Neural crest cell (in vitro differentiated cells): ENCODE data around the gene MTMR10. TPM values are rescaled to one million over a fixed set of nuclear protein-coding genes. Genes with fewer than 3 reads are reported as not detected.

Experiments
- DNase-seq: peaks from one replicate; pipeline ENCODE4 v3.0.0; 2021; ENCODE audit warnings: low read depth, mixed read lengths, low spot score
- H3K27ac Mint-ChIP-seq: one replicate; pipeline ENCODE4 v1.8.0; 2021; ENCODE audit warnings: mild to moderate bottlenecking, mixed read lengths; ENCODE audit not compliant: unreplicated experiment
- H3K27me3 Mint-ChIP-seq: 2 replicates; pipeline ENCODE4 v1.8.0; 2021; ENCODE audit warnings: low read depth, mild to moderate bottlenecking, mixed read lengths
- H3K36me3 Mint-ChIP-seq: 2 replicates; pipeline ENCODE4 v1.8.0; 2021; ENCODE audit warnings: low read depth, mild to moderate bottlenecking, mixed read lengths
- H3K4me1 Mint-ChIP-seq: 2 replicates; pipeline ENCODE4 v1.8.0; 2021; ENCODE audit warnings: mixed read lengths
- H3K4me3 Mint-ChIP-seq: one replicate; pipeline ENCODE4 v1.8.0; 2021; ENCODE audit warnings: mild to moderate bottlenecking, mixed read lengths
- H3K9me3 Mint-ChIP-seq: 2 replicates; pipeline ENCODE4 v1.8.0; 2021; ENCODE audit warnings: mixed read lengths
- CTCF ChIP-seq: fragments of 200-600 bp; sonication (generic); conservative IDR thresholded peaks from 2 replicates; pipeline ENCODE4 v1.5.0; 2021; ENCODE audit warnings: antibody characterized with exemption, mild to moderate bottlenecking
- total RNA-seq: library from RNA; stranded (reverse); gene quantifications from 2 replicates; pipeline ENCODE4 v1.2.1, GENCODE V29; 2021

MTMR10 gene
- total RNA-seq, 1 donor from 2014 or later = 18.6 TPM

- peaks cover 2% of the 10 kb centered on the region for H3K27me3 Mint-ChIP-seq
- H3K36me3 Mint-ChIP-seq = peaks cover 13% of the 10 kb centered on the region
- no peak for TF ChIP-seq CTCF
- H3K27ac Mint-ChIP-seq = no peak overlapping the region
- H3K4me3 Mint-ChIP-seq = no peak overlapping the region
- no peaks in the 10 kb centered on the region for H3K4me1 Mint-ChIP-seq
- no peak for DNase-seq
- peaks cover 16% of the 10 kb centered on the region for H3K9me3 Mint-ChIP-seq
These were observed 23.1 kb upstream of the MTMR10 start for GRCh38 chr15:31014608-31014925.

- Mint-ChIP-seq H3K4me3 (no peak overlapping the region), H3K27ac (no peak overlapping the region), H3K36me3 (peaks cover 13% of the 10 kb centered on the region), H3K4me1 (no peaks in the 10 kb centered on the region), H3K27me3 (peaks cover 2% of the 10 kb centered on the region), H3K9me3 (peaks cover 16% of the 10 kb centered on the region)
- TF ChIP-seq CTCF = no peak
- no peak for DNase-seq
These were observed 22.6 kb upstream of the MTMR10 start for GRCh38 chr15:31013863-31014607.

GRCh38 chr15:31012455-31012854, 21.0 kb upstream of the MTMR10 start:
- no peak overlapping the region for H3K4me3 Mint-ChIP-seq
- no peak for TF ChIP-seq CTCF
- peaks cover 4% of the 10 kb centered on the region for H3K27me3 Mint-ChIP-seq
- DNase-seq = no peak
- peaks cover 16% of the 10 kb centered on the region for H3K9me3 Mint-ChIP-seq
- no peak overlapping the region for H3K27ac Mint-ChIP-seq
- H3K36me3 Mint-ChIP-seq = peaks cover 13% of the 10 kb centered on the region
- no peaks in the 10 kb centered on the region for H3K4me1 Mint-ChIP-seq

GRCh38 chr15:31010036-31010435, 18.6 kb upstream of the MTMR10 start:
- peaks cover 13% of the 10 kb centered on the region for H3K36me3 Mint-ChIP-seq
- no peak overlapping the region for H3K27ac Mint-ChIP-seq
- peaks cover 17% of the 10 kb centered on the region for H3K27me3 Mint-ChIP-seq
- no peak for TF ChIP-seq CTCF
- DNase-seq = no peak
- peaks cover 18% of the 10 kb centered on the region for H3K9me3 Mint-ChIP-seq
- peaks cover 7% of the 10 kb centered on the region for H3K4me1 Mint-ChIP-seq
- no peak overlapping the region for H3K4me3 Mint-ChIP-seq

GRCh38 chr15:31005660-31006059, 14.2 kb upstream of the MTMR10 start:
- H3K4me1 Mint-ChIP-seq = peaks cover 12% of the 10 kb centered on the region
- peaks cover 17% of the 10 kb centered on the region for H3K27me3 Mint-ChIP-seq
- H3K36me3 Mint-ChIP-seq = no peaks in the 10 kb centered on the region
- no peak overlapping the region for H3K4me3 Mint-ChIP-seq
- H3K9me3 Mint-ChIP-seq = peaks cover 2% of the 10 kb centered on the region
- DNase-seq = no peak
- TF ChIP-seq CTCF = no peak
- no peak overlapping the region for H3K27ac Mint-ChIP-seq
